Stimulated activated naive B cell treated with anti-CD40 and anti-IgM and Interleukin-4, amounts not matched to agents 10 μg/mL and 1 μg/mL and 100 μg/mL, for 72 hours (primary cell): ENCODE measurements around the gene PRR3.
"Not testable (repeated sequence)": the region's sequence is repeated elsewhere in the genome, so short reads cannot be mapped to it uniquely, and the experiment has no call there.

ENCODE experiments used
- ATAC-seq, 2 donors: fragments of 150-1000 bp; cut with Tn5 transposase; replicated peaks; 2 replicates each; pipeline ENCODE4 v1.10.0; 2021; ENCODE audit warnings: moderate library complexity in 1 of 2
- DNase-seq: peaks from one replicate; pipeline ENCODE4 v3.0.0; 2021
- H3K27ac Mint-ChIP-seq: one replicate; pipeline ENCODE4 v1.8.0; 2022; ENCODE audit warnings: mild to moderate bottlenecking, mixed read lengths
- H3K27me3 Mint-ChIP-seq, 2 donors: one replicate each; pipeline ENCODE4 v1.8.0; 2022; ENCODE audit warnings: mixed read lengths in 2 of 2
- H3K36me3 Mint-ChIP-seq, 2 donors: one replicate each; pipeline ENCODE4 v1.8.0; 2022; ENCODE audit warnings: mixed read lengths in 2 of 2, mild to moderate bottlenecking in 1 of 2
- H3K4me1 Mint-ChIP-seq, 2 donors: one replicate each; pipeline ENCODE4 v1.8.0; 2022; ENCODE audit warnings: mixed read lengths in 2 of 2, mild to moderate bottlenecking in 1 of 2
- H3K4me3 Mint-ChIP-seq, 2 donors: one replicate each; pipeline ENCODE4 v1.8.0; 2022; ENCODE audit warnings: mild to moderate bottlenecking in 2 of 2, mixed read lengths in 2 of 2, moderate library complexity in 1 of 2
- H3K9me3 Mint-ChIP-seq, 2 donors: one replicate each; pipeline ENCODE4 v1.8.0; 2022; ENCODE audit warnings: mixed read lengths in 2 of 2, mild to moderate bottlenecking in 1 of 2

The PRR3 gene

GRCh38 chr6:30556906-30557682, at the start of gene PRR3:
PRR3 (plus strand) TSS chr6:30557295; CDS start chr6:30557345, 50 bp downstream.
- peaks cover 17 to 59% of the 10 kb centered on the region in 2 donors for H3K36me3 Mint-ChIP-seq
- DNase-seq: peak; percentile 89
- no peaks in the 10 kb centered on the region for H3K9me3 Mint-ChIP-seq
- H3K4me1 Mint-ChIP-seq: peaks cover 33 to 50% of the 10 kb centered on the region in 2 donors
- peak; percentile 81 to 82 for ATAC-seq
- peak within 1 kb of the TSS; percentile 93 to 94 for H3K4me3 Mint-ChIP-seq
- H3K27ac Mint-ChIP-seq: peak within 1 kb of the TSS; percentile 98
- H3K27me3 Mint-ChIP-seq: no peaks in the 10 kb centered on the region

- no peaks in the 10 kb centered on the region for H3K27me3 Mint-ChIP-seq
- no peaks in the 10 kb centered on the region for H3K36me3 Mint-ChIP-seq
- peak overlapping the region; percentile 92 for H3K27ac Mint-ChIP-seq
- H3K4me1 Mint-ChIP-seq: peaks cover 36 to 52% of the 10 kb centered on the region in 2 donors
- H3K9me3 Mint-ChIP-seq: no peaks in the 10 kb centered on the region
- DNase-seq (no peak), ATAC-seq (peak; percentile 90 to 93)
- peak overlapping the region; percentile 62 to 67 for H3K4me3 Mint-ChIP-seq
These were observed 49.0 kb upstream of the PRR3 start for GRCh38 chr6:30507849-30508827.

- DNase-seq: no peak
- H3K4me1 Mint-ChIP-seq: peaks cover 38 to 54% of the 10 kb centered on the region in 2 donors
- H3K9me3 Mint-ChIP-seq: no peaks in the 10 kb centered on the region
These were observed 48.0 kb upstream of the PRR3 start for GRCh38 chr6:30508890-30509736.

DNA sequence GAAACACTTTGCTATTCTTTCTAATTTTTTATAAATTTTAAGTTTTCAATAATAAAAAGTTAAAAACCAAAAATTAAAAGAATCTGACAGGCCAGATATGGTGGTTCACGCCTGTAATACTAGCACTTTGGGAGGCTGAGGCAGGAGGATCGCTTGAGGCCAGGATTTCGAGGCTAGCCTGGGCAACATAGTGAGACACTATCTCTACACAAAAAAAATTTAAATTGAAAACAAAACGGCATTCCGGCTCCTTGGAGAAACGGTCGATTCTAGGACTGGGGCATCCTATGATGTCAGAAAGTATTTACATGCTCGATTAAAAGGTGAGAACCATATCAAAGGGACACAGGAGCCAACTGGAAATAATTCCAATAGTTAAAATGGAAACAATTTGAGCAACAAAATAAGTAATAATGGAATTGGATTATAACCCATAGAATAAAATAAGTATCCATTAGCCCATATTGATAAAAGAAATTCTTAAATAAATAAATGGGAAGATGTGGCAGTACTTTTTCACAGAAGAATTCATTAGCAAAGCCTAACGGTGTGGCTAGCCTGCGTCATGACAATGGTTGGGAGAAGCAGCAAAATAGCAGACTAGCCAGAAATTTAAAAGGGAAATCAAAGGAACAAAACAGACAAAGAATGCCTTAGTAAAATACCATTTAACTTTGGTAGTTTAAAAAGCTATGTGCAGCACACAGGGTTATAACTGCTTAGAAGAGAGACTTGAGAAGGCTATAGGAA, 46.5 kb upstream of the PRR3 start:
- DNase-seq: no peak
- H3K4me1 Mint-ChIP-seq: peaks cover 47 to 69% of the 10 kb centered on the region in 2 donors
- H3K9me3 Mint-ChIP-seq: no peaks in the 10 kb centered on the region
- H3K27me3 Mint-ChIP-seq: no peaks in the 10 kb centered on the region
- no peaks in the 10 kb centered on the region for H3K36me3 Mint-ChIP-seq
- peak overlapping the region; percentile 31 for H3K27ac Mint-ChIP-seq
- ATAC-seq: no peak
- H3K4me3 Mint-ChIP-seq: peak overlapping the region in 1 of 2 donors; percentile 33

More at GRCh38 chr6:30508890-30509736, 48.0 kb upstream of the PRR3 start:
- H3K27ac Mint-ChIP-seq: peak overlapping the region; percentile 75
- no peaks in the 10 kb centered on the region for H3K36me3 Mint-ChIP-seq
- peak; percentile 72 to 73 for ATAC-seq
- H3K4me3 Mint-ChIP-seq: peak overlapping the region; percentile 15 to 67
- no peaks in the 10 kb centered on the region for H3K27me3 Mint-ChIP-seq

DNA sequence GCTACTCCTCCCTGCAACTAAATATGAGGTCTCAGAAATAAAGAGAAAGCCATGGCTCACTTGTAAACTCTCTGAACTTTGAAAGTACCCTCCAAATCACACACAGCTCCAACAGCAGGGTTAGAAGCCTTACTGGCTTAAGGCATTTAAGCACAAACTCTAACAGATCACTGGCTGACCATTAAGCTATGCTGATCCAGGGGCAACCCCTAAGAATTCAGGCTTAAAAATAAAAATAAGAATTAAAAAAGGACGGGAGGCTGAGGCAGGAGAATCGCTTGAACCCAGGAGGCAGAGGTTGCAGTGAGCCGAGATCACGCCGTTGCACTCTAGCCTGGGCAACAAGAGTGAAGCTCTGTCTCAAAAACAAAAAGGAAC, 45.9 kb upstream of the PRR3 start:
- Mint-ChIP-seq H3K9me3 (no peaks in the 10 kb centered on the region), H3K4me3 (peak overlapping the region in 1 of 2 donors; percentile 33), H3K4me1 (peaks cover 49 to 73% of the 10 kb centered on the region in 2 donors), H3K36me3 (no peaks in the 10 kb centered on the region), H3K27me3 (no peaks in the 10 kb centered on the region), H3K27ac (peak overlapping the region; percentile 31)
- no peak for ATAC-seq
- no peak for DNase-seq

DNA sequence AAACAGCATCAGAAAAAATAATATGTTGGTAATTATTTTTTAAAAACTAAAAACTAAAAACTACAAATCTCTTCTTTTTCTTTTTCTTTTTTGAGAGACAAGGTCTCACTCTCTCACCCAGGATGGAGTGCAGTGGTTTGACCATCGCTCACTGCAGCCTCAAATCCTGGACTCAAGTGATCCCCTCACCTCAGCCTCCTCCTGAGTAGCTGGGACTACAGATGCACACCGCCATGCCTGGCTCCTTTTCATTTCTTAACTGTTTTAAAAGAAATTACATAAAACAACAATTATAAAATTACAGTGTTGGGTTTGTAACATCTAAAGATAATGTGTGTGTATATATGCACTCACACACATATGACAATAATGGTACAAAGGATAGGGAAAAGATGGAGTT, 43.6 kb upstream of the PRR3 start:
- Mint-ChIP-seq H3K27me3 (no peaks in the 10 kb centered on the region), H3K27ac (peak overlapping the region; percentile 37), H3K9me3 (peaks cover 0 to 3% of the 10 kb centered on the region in 2 donors), H3K36me3 (peaks cover 3% of the 10 kb centered on the region in 2 donors), H3K4me3 (no peak overlapping the region), H3K4me1 (peaks cover 41 to 67% of the 10 kb centered on the region in 2 donors)
- DNase-seq: no peak
- no peak for ATAC-seq

DNA sequence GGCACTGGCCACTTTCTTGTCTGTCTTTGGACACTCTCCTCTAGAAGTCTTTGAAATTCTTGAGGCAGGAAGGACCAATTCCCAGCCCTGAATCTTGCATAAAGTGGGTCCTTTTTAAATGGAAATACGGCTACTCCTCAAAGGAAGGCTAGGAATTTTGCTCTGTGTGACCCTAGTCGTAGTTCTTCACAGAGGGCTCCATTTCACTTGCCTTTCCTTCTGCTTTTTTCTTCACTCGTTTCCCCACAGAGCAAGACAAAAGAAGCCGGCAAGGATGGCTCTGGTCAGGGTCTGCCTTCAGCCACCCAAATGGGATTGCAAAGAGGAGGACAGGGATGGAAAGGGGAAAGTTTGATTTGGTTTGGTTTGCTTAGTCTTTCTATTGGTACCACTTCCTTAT, 42.0 kb upstream of the PRR3 start:
- Mint-ChIP-seq H3K4me1 (peaks cover 35 to 72% of the 10 kb centered on the region in 2 donors), H3K4me3 (peak overlapping the region; percentile 85 to 86), H3K27ac (peak overlapping the region; percentile 93), H3K27me3 (no peaks in the 10 kb centered on the region), H3K9me3 (peaks cover 0 to 3% of the 10 kb centered on the region in 2 donors), H3K36me3 (peaks cover 6% of the 10 kb centered on the region in 2 donors)
- ATAC-seq (no peak), DNase-seq (no peak)

DNA sequence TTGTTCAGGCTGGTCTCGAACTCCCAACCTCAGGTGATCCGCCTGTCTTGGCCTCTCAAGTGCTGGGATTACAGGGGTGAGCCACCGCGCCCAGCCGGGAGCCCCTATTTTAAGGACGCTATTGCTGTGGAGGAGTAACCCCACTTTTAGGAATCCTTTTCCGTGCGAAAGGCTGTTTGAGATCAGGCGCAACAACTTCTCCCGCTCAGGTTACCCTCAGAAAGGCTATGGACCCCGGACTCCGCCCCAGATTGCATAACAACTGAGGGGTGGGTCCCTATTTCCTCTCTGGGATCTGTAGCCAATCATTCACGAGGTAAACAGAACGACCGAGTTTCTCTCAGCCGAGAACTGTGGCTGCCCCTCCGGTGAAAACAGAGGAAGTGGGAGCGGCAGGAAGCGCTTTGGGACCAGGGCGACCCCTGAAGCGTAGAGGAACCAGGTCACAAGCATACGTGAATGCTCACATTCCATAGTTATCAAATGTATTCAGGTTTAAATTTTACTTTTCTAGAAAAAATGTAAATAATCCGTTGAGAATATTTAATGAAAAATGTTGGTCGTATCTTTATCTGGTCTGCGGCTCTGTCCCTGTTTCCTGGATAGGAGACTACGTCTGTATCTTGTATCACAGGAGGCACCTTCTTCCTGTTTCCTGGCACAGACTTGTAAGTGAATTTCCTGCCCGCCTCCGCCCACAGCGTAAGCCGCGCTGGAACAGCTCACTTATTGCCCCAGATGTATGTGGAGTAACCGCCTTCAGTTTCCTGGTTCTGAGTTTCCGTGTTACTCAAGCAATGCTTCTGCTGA, 40.9 kb upstream of the PRR3 start:
- H3K4me1 Mint-ChIP-seq: peaks cover 35 to 75% of the 10 kb centered on the region in 2 donors
- H3K27ac Mint-ChIP-seq: peak overlapping the region; percentile 95
- H3K9me3 Mint-ChIP-seq: peaks cover 0 to 3% of the 10 kb centered on the region in 2 donors
- H3K4me3 Mint-ChIP-seq: peak overlapping the region; percentile 85 to 86
- ATAC-seq: peak; percentile 92
- no peaks in the 10 kb centered on the region for H3K27me3 Mint-ChIP-seq
- H3K36me3 Mint-ChIP-seq: peaks cover 6% of the 10 kb centered on the region in 2 donors
- DNase-seq: peak; percentile 91

- H3K27me3 Mint-ChIP-seq, H3K36me3 Mint-ChIP-seq, ATAC-seq, DNase-seq, H3K9me3 Mint-ChIP-seq: not testable (repeated sequence)
- Mint-ChIP-seq H3K4me3 (peak overlapping the region; percentile 85 to 86), H3K4me1 (peaks cover 36 to 75% of the 10 kb centered on the region in 2 donors), H3K27ac (peak overlapping the region; percentile 95)
These were observed 40.4 kb upstream of the PRR3 start for GRCh38 chr6:30516754-30517076.

DNA sequence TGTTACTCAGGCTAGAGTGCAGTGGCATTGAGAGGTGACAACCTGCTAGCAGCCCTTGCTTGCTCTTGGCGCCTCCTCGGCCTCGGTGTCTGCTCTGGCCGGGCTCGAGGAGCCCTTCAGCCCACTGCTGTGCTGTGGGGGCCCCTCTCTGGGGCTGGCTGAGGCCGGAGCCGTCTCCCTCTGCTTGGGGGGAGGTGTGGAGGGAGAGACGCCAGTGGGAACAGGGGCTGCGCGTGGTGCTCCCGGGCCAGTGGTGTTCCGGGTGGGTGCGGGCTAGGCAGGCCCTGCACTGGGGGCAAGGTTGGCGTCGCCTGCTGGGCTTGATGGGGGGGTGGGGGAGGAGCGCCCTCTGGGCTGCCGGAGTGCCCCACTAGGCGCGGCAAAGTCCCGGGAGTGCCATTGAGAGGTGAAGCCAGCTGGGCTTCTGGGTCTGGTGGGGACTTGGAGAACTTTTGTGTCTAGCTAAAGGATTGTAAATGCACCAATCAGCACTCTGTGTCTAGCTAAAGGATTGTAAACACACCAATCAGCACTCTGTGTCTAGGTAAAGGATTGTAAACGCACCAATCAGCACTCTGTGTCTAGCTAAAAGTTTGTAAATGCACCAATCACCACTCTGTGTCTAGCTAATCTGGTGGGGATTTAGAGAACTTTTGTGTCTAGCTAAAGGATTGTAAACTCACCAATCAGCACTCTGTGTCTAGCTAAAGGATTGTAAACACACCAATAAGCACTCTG, 39.2 kb upstream of the PRR3 start:
- Mint-ChIP-seq H3K4me3 (peak overlapping the region in 1 of 2 donors; percentile 30), H3K27ac (peak overlapping the region; percentile 9), H3K4me1 (peaks cover 42 to 75% of the 10 kb centered on the region in 2 donors), H3K36me3 (peaks cover 6 to 10% of the 10 kb centered on the region in 2 donors)
- not testable (repeated sequence) for H3K9me3 Mint-ChIP-seq, H3K27me3 Mint-ChIP-seq, ATAC-seq, DNase-seq

- ATAC-seq, DNase-seq, H3K4me3 Mint-ChIP-seq, H3K9me3 Mint-ChIP-seq, H3K27me3 Mint-ChIP-seq: not testable (repeated sequence)
- H3K27ac Mint-ChIP-seq: peak overlapping the region; percentile 9
- H3K36me3 Mint-ChIP-seq: peaks cover 6 to 10% of the 10 kb centered on the region in 2 donors
- H3K4me1 Mint-ChIP-seq: peaks cover 49 to 81% of the 10 kb centered on the region in 2 donors
These were observed 38.5 kb upstream of the PRR3 start for GRCh38 chr6:30518505-30519145.
